Sigmoid colon (tissue), 4 donors: ENCODE results near the gene LARP4.

Experiments
- POLR2AphosphoS5 ChIP-seq, 4 donors: sonication (generic); formaldehyde crosslinking; IDR thresholded peaks; one replicate each; pipeline ENCODE4 v1.6.1; 2017; ENCODE audit warnings: antibody characterized with exemption in 4 of 4
- TF ChIP-seq, protein P1 (sequence below), 4 experiments: fragments of 450-650 bp in 3 of 4; fragments of 200-600 bp in 1 of 4; IDR thresholded peaks; one replicate each; pipeline ENCODE4 v1.5.1; 2016 to 2019; ENCODE audit warnings: antibody characterized with exemption in 4 of 4, mild to moderate bottlenecking in 3 of 4, moderate library complexity in 2 of 4

DNA sequence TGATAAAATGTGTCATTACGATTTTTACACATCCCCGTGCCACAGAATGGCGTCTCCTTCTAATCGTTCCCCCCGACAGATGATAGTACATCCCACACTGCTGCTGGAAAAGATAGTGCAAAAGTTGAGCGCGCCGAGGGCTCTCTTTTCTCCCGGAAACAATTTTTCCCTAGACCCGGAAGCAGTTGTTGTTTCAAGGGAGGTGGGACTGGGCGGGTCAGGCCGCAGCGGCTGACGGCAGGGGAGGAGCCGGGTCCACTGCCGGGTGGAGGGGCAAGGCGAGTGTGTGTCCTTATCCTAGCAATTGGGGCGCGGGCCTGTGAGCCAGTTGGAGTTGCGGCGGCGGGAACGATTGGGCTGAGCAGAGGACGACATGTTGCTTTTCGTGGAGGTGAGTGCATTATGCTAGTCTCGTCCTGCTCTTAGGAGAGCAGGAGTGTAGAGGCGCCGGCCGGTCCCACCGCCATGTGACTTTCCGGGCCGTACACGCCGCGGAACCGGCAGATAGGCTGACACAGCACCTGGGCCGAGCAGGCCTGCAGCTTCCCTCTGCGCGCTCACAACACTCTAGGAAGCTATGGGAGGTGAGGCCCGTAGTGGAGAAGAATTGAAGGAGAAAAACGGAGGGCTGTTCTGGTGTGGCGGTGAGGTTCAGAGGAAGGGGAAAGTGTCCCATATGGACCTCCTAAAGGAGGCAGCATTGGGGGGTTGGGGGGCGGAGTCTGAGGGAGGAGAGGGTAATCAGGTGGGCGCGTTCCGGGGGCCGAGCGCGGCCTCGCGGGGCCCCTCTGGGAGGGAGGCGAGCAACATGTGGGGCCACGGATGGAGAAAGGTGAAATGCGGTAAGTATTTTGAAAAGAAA is at the start of gene LARP4:
- TF ChIP-seq, protein P1, sequence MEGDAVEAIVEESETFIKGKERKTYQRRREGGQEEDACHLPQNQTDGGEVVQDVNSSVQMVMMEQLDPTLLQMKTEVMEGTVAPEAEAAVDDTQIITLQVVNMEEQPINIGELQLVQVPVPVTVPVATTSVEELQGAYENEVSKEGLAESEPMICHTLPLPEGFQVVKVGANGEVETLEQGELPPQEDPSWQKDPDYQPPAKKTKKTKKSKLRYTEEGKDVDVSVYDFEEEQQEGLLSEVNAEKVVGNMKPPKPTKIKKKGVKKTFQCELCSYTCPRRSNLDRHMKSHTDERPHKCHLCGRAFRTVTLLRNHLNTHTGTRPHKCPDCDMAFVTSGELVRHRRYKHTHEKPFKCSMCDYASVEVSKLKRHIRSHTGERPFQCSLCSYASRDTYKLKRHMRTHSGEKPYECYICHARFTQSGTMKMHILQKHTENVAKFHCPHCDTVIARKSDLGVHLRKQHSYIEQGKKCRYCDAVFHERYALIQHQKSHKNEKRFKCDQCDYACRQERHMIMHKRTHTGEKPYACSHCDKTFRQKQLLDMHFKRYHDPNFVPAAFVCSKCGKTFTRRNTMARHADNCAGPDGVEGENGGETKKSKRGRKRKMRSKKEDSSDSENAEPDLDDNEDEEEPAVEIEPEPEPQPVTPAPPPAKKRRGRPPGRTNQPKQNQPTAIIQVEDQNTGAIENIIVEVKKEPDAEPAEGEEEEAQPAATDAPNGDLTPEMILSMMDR (IDR thresholded peaks at IDR 0.05) = no peak
- peak; percentile 95 to 98 (median 96) for TF ChIP-seq POLR2AphosphoS5 (IDR thresholded peaks at IDR 0.05)
